GM12891 (cell line): Measurements from ENCODE around the gene MAGT1.

Experiments used
- PAX5 ChIP-seq: IDR thresholded peaks from 2 replicates; pipeline ENCODE4 v1.6.1; 2011; ENCODE audit warnings: low read length, moderate library complexity, mild to moderate bottlenecking; ENCODE audit not compliant: insufficient read depth, severe bottlenecking
- POLR2A ChIP-seq: IDR thresholded peaks from 2 replicates; pipeline ENCODE4 v1.6.1; 2011; ENCODE audit warnings: low read depth, low read length, control low read depth
- POLR2AphosphoS5 ChIP-seq: IDR thresholded peaks from 2 replicates; pipeline ENCODE4 v1.6.1; 2011; ENCODE audit warnings: low read depth, low read length, control low read depth
- POU2F2 ChIP-seq: IDR thresholded peaks from 2 replicates; pipeline ENCODE4 v1.6.1; 2011; ENCODE audit warnings: low read depth, mild to moderate bottlenecking, control low read depth, low read length, moderate library complexity
- SPI1 ChIP-seq: IDR thresholded peaks from 2 replicates; pipeline ENCODE4 v1.6.1; 2011; ENCODE audit warnings: low read depth, low read length, control low read depth
- TAF1 ChIP-seq: IDR thresholded peaks from 2 replicates; pipeline ENCODE4 v1.6.1; 2011; ENCODE audit warnings: low read depth, low read length, control low read depth

DNA sequence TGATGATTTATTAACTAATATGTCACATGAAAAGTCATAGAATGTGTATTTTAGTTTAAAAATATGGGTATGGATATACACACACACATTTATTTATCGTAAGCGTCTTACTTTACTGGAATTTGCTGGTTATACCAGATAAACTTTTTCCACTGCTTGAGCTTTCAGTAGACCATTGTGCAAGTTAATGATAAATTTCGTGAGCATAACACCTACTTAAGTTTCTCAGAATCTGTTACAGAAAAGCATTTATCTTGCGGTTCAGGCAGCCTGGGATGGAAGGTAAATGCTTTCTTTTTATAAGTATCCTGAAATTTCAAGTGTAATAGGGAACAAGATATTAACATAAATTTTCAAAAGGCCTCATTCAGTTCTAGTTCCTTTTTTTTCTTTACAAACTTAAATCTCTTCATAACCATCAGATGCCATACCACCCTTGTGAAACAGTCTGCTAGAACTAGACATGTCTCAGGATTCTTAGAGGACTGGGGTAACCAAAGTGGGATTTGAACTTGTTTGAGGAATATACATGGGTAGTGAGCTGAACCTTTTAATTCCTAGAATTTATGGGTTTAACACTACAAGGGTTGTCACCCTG lies 42.9 kb upstream of the MAGT1 start:
- TF ChIP-seq POLR2AphosphoS5 (no peak), POLR2A (no peak), TAF1 (no peak), SPI1 (no peak), POU2F2 (no peak), PAX5 (no peak)
